HCT116 (cell line): ENCODE results near the gene BSG. TPM values are rescaled to one million over a fixed set of nuclear protein-coding genes. Genes with fewer than 3 reads are reported as not detected.
A peak's percentile ranks its signal among the peaks of the same experiment; 100 is the strongest.

Experiments used
- ATAC-seq: fragments of 200-7000 bp; cut with Tn5 transposase; 2 replicates; pipeline ENCODE4 v1.9.1; 2020; ENCODE audit warnings: mild to moderate bottlenecking, moderate library complexity
- BruUV-seq: library from RNA; stranded (reverse); fragments of 400-500 nt; replicated peaks from 2 replicates; lab custom pipeline; 2021; lab: Mats Ljungman, UMichigan
- CTCF ChIA-PET: fragments of 300-600 bp; sonication (Branson Sonifier 250); formaldehyde crosslinking; loops from one replicate; lab custom pipeline; 2021; ENCODE audit warnings: antibody characterized with exemption; lab: Charles Lee
- POLR2A ChIA-PET: fragments of 300-600, 350-600 bp; sonication (Branson Sonifier 250); formaldehyde crosslinking; loops from one replicate; lab custom pipeline; 2021; ENCODE audit warnings: antibody characterized with exemption; lab: Charles Lee
- RAD21 ChIA-PET, 2 experiments: fragments of 300-600 bp; sonication (Branson Sonifier 250); formaldehyde crosslinking; loops; one replicate each; lab custom pipeline; 2023; ENCODE audit warnings: low total read pairs in 2 of 2; ENCODE audit not compliant: uncharacterized antibody in 2 of 2, unreplicated experiment in 2 of 2, low non-redundant PET in 1 of 2; lab: Charles Lee
- DNase-seq: peaks from one replicate; pipeline ENCODE4 v3.0.0-alpha.2; 2010; ENCODE audit warnings: low read depth, low spot score
- H2AFZ ChIP-seq: fragments of 200-600 bp; shearing (Covaris generic), sonication (generic); 2 replicates; pipeline ENCODE4 v1.6.1; 2017; ENCODE audit warnings: low read depth, mixed run types, mixed read lengths, antibody characterized with exemption, low read length; ENCODE audit not compliant: poor library complexity, severe bottlenecking
- H3K27ac ChIP-seq: 2 replicates; pipeline ENCODE4 v1.5.1; 2012; ENCODE audit warnings: low read depth, low read length
- H3K27me3 ChIP-seq: fragments of 200-600 bp; sonication (generic); 2 replicates; pipeline ENCODE4 v1.6.1; 2016; ENCODE audit warnings: mixed run types, low read length, mixed read lengths; ENCODE audit not compliant: insufficient read depth
- H3K36me3 ChIP-seq, 2 experiments: fragments of 200-500 bp in 1 of 2; fragments of 200-600 bp in 1 of 2; sonication (Bioruptor generic) in 1 of 2; sonication (generic) in 1 of 2; 2 replicates each; pipeline versions ENCODE4 v1.5.1 to v1.6.1; 2014 to 2016; ENCODE audit warnings: low read length in 2 of 2, inconsistent platforms in 1 of 2, mixed read lengths in 1 of 2, mixed run types in 1 of 2; ENCODE audit not compliant: insufficient read depth in 2 of 2, control insufficient read depth in 1 of 2
- H3K4me1 ChIP-seq, 2 experiments: fragments of 200-600 bp in 1 of 2; sonication (generic) in 1 of 2; 2 replicates each; pipeline versions ENCODE4 v1.5.1 to v1.6.1; 2012 to 2017; ENCODE audit warnings: low read length in 2 of 2, inconsistent platforms in 1 of 2, mild to moderate bottlenecking in 1 of 2, mixed read lengths in 1 of 2, mixed run types in 1 of 2, moderate library complexity in 1 of 2; ENCODE audit not compliant: insufficient read depth in 2 of 2, control insufficient read depth in 1 of 2
- H3K4me2 ChIP-seq: fragments of 200-600 bp; sonication (generic); 2 replicates; pipeline ENCODE4 v1.6.1; 2017; ENCODE audit warnings: mixed run types, low read length, mixed read lengths
- H3K4me3 ChIP-seq, 2 experiments: fragments of 200-600 bp in 1 of 2; sonication (generic) in 1 of 2; replicated peaks in 1 of 2; 2 replicates each; pipeline ENCODE4 v1.5.1; 2011 to 2016; ENCODE audit warnings: low read length in 2 of 2, control low read depth in 1 of 2, low read depth in 1 of 2, mild to moderate bottlenecking in 1 of 2, mixed read lengths in 1 of 2, mixed run types in 1 of 2
- H3K79me2 ChIP-seq: fragments of 200-600 bp; sonication (generic); 2 replicates; pipeline ENCODE4 v1.6.1; 2017; ENCODE audit warnings: mild to moderate bottlenecking, mixed run types, low read length, moderate library complexity, mixed read lengths; ENCODE audit not compliant: insufficient read depth
- H3K9ac ChIP-seq: fragments of 200-600 bp; sonication (generic); 2 replicates; pipeline ENCODE4 v1.6.1; 2016; ENCODE audit warnings: low read length, mixed read lengths
- H3K9me2 ChIP-seq: fragments of 200-600 bp; sonication (generic), shearing (Covaris generic); 2 replicates; pipeline ENCODE4 v1.6.1; 2017; ENCODE audit warnings: mixed run types, mild to moderate bottlenecking, moderate library complexity; ENCODE audit not compliant: insufficient read depth
- H3K9me3 ChIP-seq, 2 experiments: fragments of 200-500 bp in 1 of 2; fragments of 200-600 bp in 1 of 2; sonication (Bioruptor generic) in 1 of 2; sonication (generic) in 1 of 2; 2 replicates each; pipeline ENCODE4 v1.6.1; 2014 to 2017; ENCODE audit warnings: low read length in 2 of 2, mixed read lengths in 2 of 2, inconsistent platforms in 1 of 2, low read depth in 1 of 2, mild to moderate bottlenecking in 1 of 2, mixed run types in 1 of 2, moderate library complexity in 1 of 2; ENCODE audit not compliant: control insufficient read depth in 1 of 2, insufficient read depth in 1 of 2
- H4K20me1 ChIP-seq: fragments of 200-600 bp; sonication (generic), shearing (Covaris generic); 2 replicates; pipeline ENCODE4 v1.6.1; 2017; ENCODE audit warnings: mixed run types, mild to moderate bottlenecking, moderate library complexity; ENCODE audit not compliant: insufficient read depth
- ATF3 ChIP-seq: IDR thresholded peaks from 2 replicates; pipeline ENCODE4 v1.6.1; 2012
- CBX3 ChIP-seq: IDR thresholded peaks from 2 replicates; pipeline ENCODE4 v1.6.1; 2012; ENCODE audit warnings: low read depth
- CEBPB ChIP-seq: IDR thresholded peaks from 2 replicates; pipeline ENCODE4 v1.6.1; 2012; ENCODE audit warnings: low read depth
- EGR1 ChIP-seq: IDR thresholded peaks from 2 replicates; pipeline ENCODE4 v1.6.1; 2012; ENCODE audit warnings: low read depth
- FOSL1 ChIP-seq: IDR thresholded peaks from 2 replicates; pipeline ENCODE4 v1.6.1; 2012; ENCODE audit warnings: low read depth
- JUND ChIP-seq: IDR thresholded peaks from 2 replicates; pipeline ENCODE4 v1.6.1; 2012
- POLR2A ChIP-seq: IDR thresholded peaks from 2 replicates; pipeline ENCODE4 v1.7.0; 2011; ENCODE audit warnings: borderline replicate concordance; ENCODE audit not compliant: insufficient read depth, insufficient read length; ENCODE audit errors: extremely low read depth
- POLR2AphosphoS5 ChIP-seq: IDR thresholded peaks from 2 replicates; pipeline ENCODE4 v1.6.1; 2011; ENCODE audit warnings: mild to moderate bottlenecking, low read depth, low read length, moderate library complexity
- REST ChIP-seq: IDR thresholded peaks from 2 replicates; pipeline ENCODE4 v1.6.1; 2012; ENCODE audit warnings: low read depth
- SIN3A ChIP-seq: IDR thresholded peaks from 2 replicates; pipeline ENCODE4 v1.6.1; 2012; ENCODE audit warnings: low read depth
- SP1 ChIP-seq: IDR thresholded peaks from 2 replicates; pipeline ENCODE4 v1.6.1; 2012; ENCODE audit warnings: low read depth
- ZFX ChIP-seq: fragments of 450-650 bp; IDR thresholded peaks from 2 replicates; pipeline ENCODE4 v1.6.1; 2017
- ZNF274 ChIP-seq: fragments of 200-500 bp; sonication (Bioruptor generic); IDR thresholded peaks from 2 replicates; pipeline ENCODE4 v1.6.1; 2014; ENCODE audit warnings: mild to moderate bottlenecking, low read depth, low read length, inconsistent platforms
- intact Hi-C: fragments of 100-400 bp; cut with micrococcal nuclease; formaldehyde crosslinking; loops from 2 replicates; pipeline ENCODE4 v1.10.0; 2022
- total RNA-seq: library from RNA; stranded (reverse); gene quantifications from one replicate; pipeline ENCODE4 v1.2.1, GENCODE V29; 2021; ENCODE audit not compliant: unreplicated experiment

BSG gene
- total RNA-seq, 1 experiment from 2014 or later = 603 TPM

GRCh38 chr19:596263-596655 is 23.9 kb downstream of the BSG start:
- no peaks in the 10 kb centered on the region for H3K27me3 ChIP-seq
- no peaks in the 10 kb centered on the region for H3K4me1 ChIP-seq
- H3K36me3 ChIP-seq = no peaks in the 10 kb centered on the region
- DNase-seq = no peak
- H3K9me2 ChIP-seq = no peaks in the 10 kb centered on the region
- ChIA-PET CTCF (no interaction called here), RAD21 (no interaction called here), POLR2A (no interaction called here)
- no peaks in the 10 kb centered on the region for H4K20me1 ChIP-seq
- no peak overlapping the region for H3K9ac ChIP-seq
- no peak overlapping the region for H3K4me2 ChIP-seq
- BruUV-seq = no TSS peak
- ATAC-seq = no peak
- H3K27ac ChIP-seq = no peak overlapping the region
- intact Hi-C loops = no loop called here
- TF ChIP-seq ZFX (no peak), ZNF274 (no peak), REST (no peak), EGR1 (no peak)
- H3K4me3 ChIP-seq = no peak overlapping the region
- H3K9me3 ChIP-seq = peaks cover 0 to 4% of the 10 kb centered on the region in 2 experiments; a peak in 1 of 4 replicates
- H3K79me2 ChIP-seq = no peaks in the 10 kb centered on the region
- no peak overlapping the region for H2AFZ ChIP-seq

- H3K4me2 ChIP-seq = no peak overlapping the region
- H3K4me1 ChIP-seq = no peaks in the 10 kb centered on the region
- ATAC-seq (no peak), DNase-seq (peak; percentile 31)
- CTCF ChIA-PET = no interaction called here
- H3K9me3 ChIP-seq = peaks cover 0 to 10% of the 10 kb centered on the region in 2 experiments; a peak in 1 of 4 replicates
- H3K4me3 ChIP-seq = no peak overlapping the region
- H2AFZ ChIP-seq = no peak overlapping the region
- no peaks in the 10 kb centered on the region for H3K79me2 ChIP-seq
- no peaks in the 10 kb centered on the region for H4K20me1 ChIP-seq
- intact Hi-C loops = no loop called here
- H3K36me3 ChIP-seq = no peaks in the 10 kb centered on the region
- RAD21 ChIA-PET = no interaction called here
- POLR2A ChIA-PET = no interaction called here
- no peaks in the 10 kb centered on the region for H3K9me2 ChIP-seq
- no peak overlapping the region for H3K9ac ChIP-seq
- BruUV-seq = no TSS peak
- H3K27me3 ChIP-seq = no peaks in the 10 kb centered on the region
- H3K27ac ChIP-seq = no peak overlapping the region
- peak; percentile 73 for TF ChIP-seq POLR2AphosphoS5
- no peak for TF ChIP-seq EGR1
- no peak for TF ChIP-seq SP1
- TF ChIP-seq REST = no peak
- no peak for TF ChIP-seq FOSL1
- TF ChIP-seq CEBPB = no peak
- TF ChIP-seq POLR2A = no peak
- TF ChIP-seq SIN3A = no peak
- no peak for TF ChIP-seq JUND
- TF ChIP-seq ATF3 = no peak
- no peak for TF ChIP-seq ZNF274
- no peak; the same call in 1 of the 2 replicates for TF ChIP-seq CBX3
These were observed 25.3 kb downstream of the BSG start for GRCh38 chr19:597406-598315.
